ENCODE measurements around the gene VAC14.

DNA sequence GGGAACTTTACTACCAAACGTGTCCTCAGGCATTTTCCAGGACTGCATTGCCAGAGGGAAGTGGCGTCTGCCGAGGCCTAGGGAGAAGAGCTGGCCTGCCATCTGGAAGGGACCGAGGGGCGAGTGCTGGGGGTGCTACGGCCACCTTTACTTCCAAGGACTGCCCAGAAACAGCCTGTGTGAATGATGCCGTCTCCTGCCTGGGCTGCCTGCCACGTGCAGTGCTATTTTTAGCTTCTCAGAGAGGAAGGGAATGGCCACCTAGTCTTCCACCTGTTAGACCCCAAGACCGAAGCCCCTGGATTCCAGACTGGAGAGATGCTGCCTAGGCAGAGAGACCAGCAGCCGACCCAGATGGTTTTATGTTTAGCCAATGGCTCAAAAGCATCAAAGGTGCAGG lies 57.2 kb downstream of the VAC14 start:
- TF ChIP-seq, protein P1, sequence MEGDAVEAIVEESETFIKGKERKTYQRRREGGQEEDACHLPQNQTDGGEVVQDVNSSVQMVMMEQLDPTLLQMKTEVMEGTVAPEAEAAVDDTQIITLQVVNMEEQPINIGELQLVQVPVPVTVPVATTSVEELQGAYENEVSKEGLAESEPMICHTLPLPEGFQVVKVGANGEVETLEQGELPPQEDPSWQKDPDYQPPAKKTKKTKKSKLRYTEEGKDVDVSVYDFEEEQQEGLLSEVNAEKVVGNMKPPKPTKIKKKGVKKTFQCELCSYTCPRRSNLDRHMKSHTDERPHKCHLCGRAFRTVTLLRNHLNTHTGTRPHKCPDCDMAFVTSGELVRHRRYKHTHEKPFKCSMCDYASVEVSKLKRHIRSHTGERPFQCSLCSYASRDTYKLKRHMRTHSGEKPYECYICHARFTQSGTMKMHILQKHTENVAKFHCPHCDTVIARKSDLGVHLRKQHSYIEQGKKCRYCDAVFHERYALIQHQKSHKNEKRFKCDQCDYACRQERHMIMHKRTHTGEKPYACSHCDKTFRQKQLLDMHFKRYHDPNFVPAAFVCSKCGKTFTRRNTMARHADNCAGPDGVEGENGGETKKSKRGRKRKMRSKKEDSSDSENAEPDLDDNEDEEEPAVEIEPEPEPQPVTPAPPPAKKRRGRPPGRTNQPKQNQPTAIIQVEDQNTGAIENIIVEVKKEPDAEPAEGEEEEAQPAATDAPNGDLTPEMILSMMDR (IDR thresholded peaks at IDR 0.05; ENCODE audit: low read length) = no peak
- TF ChIP-seq EZH2 (IDR thresholded peaks at IDR 0.05; ENCODE audit: borderline replicate concordance, low read length) = no peak

All from OCI-LY1 (cell line).